HAP-1 (cell line): ENCODE results near the gene RNFT2.

Source experiments
- DNase-seq, 2 experiments: peaks; one replicate each; pipeline ENCODE4 v3.0.0-alpha.2; 2016 to 2020; ENCODE audit warnings: low spot score in 2 of 2
- H3K27me3 ChIP-seq: fragments of 250-450 bp; sonication (Bioruptor Pico); 2 replicates; pipeline ENCODE4 v1.5.1; 2020; ENCODE audit warnings: low read depth, mild to moderate bottlenecking, moderate library complexity
- H3K36me3 ChIP-seq: fragments of 250-450 bp; sonication (Bioruptor Pico); replicated peaks from 2 replicates; pipeline ENCODE4 v1.5.1; 2020; ENCODE audit warnings: mild to moderate bottlenecking
- H3K4me1 ChIP-seq: fragments of 250-450 bp; sonication (Bioruptor Pico); 2 replicates; pipeline ENCODE4 v1.5.1; 2020; ENCODE audit warnings: mild to moderate bottlenecking
- H3K4me3 ChIP-seq: fragments of 250-450 bp; sonication (Bioruptor Pico); 2 replicates; pipeline ENCODE4 v1.5.1; 2020; ENCODE audit warnings: mild to moderate bottlenecking, moderate library complexity
- H3K9me3 ChIP-seq: fragments of 250-450 bp; sonication (Bioruptor Pico); 2 replicates; pipeline ENCODE4 v1.5.1; 2020; ENCODE audit warnings: mild to moderate bottlenecking, moderate library complexity
- in situ Hi-C: fragments of 300-500 bp; cut with MboI; formaldehyde crosslinking; loops from 3 replicates; pipeline ENCODE4 v1.14.3; 2020; ENCODE audit warnings: low sequenced_read_pairs, inconsistent platforms, mixed read lengths

RNFT2 gene, protein sequence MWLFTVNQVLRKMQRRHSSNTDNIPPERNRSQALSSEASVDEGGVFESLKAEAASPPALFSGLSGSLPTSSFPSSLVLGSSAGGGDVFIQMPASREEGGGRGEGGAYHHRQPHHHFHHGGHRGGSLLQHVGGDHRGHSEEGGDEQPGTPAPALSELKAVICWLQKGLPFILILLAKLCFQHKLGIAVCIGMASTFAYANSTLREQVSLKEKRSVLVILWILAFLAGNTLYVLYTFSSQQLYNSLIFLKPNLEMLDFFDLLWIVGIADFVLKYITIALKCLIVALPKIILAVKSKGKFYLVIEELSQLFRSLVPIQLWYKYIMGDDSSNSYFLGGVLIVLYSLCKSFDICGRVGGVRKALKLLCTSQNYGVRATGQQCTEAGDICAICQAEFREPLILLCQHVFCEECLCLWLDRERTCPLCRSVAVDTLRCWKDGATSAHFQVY

DNA sequence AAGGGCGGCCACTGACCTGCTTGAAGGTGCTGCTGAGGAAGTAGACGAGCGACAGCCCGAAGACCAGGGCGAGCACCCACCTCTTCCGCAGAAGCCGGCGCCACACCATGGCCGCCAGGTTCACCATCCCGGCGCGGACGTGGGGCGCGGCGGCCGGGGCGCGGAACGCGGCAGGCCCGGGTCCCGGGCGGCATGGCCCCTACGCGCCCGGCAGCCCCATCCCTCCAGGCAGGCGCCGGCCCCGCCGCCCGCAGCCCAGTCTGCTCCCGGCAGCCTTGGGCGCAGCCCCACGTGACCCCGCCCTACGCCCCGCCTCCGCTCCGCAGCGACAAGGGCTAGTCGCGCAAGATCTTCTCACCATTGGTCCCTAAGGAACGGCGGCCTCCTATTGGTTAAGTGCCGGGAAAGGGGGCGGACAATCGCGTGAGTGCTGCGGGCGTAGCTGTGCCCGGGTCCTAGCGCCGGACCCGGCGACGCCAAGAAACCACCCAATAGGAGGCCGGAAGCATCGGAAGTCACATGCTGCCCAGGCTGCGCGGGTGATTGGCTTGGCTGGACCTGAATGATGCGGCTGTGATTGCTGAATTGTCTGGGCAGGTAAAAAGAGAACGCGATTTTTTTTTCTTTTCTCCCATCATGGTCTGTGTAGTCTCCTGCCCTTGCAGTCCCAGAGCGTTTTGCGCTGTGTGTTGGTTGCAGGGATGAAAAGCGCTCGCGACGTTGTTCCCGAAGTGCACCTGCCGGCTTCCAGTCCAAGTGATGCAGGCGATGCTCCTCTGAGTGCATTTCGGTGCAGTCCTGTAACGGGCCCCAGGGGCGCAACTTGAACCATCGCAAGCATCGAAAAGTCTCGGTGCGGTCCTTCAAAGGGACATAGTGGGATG is at the start of gene RNFT2, which contains the start of gene SPRING1:
TSS of gene RNFT2 (plus strand) at position 542 of the 884 bp plus-strand sequence. CDS start 2,183 bp downstream, outside the sequence.
TSS of gene SPRING1 (minus strand) at position 296 of the 884 bp plus-strand sequence. CDS start at position 127, 169 bp downstream.
- H3K9me3 ChIP-seq: no peaks in the 10 kb centered on the region
- H3K4me1 ChIP-seq: peaks cover 5% of the 10 kb centered on the region
- in situ Hi-C loops: no loop called here
- H3K4me3 ChIP-seq: peak within 1 kb of the TSS; percentile 78
- H3K27me3 ChIP-seq: no peaks in the 10 kb centered on the region
- peaks cover 20% of the 10 kb centered on the region for H3K36me3 ChIP-seq
- peak; percentile 98 to 100 for DNase-seq

DNA sequence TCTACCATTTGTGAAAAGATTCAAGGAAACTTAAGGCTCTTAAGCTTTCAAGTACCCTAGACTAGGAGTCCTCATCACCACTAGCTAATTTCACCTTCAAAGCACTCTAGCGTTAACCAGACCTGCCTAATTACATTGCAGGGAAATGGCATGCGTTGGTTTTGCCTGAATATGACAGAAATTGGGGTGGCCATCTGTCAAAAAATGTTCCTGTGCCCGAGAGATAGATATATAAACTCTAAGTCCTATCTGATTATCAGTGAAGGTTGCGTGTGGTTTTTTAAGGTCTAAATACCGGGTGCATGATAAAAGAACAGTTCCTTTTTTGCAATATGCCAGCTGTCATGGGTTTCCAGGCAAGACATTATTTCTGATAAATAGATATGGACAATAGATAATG is 48.6 kb upstream of the RNFT2 start:
- peaks cover 13% of the 10 kb centered on the region for H3K4me1 ChIP-seq
- in situ Hi-C loops: no loop called here
- DNase-seq: no peak
- H3K27me3 ChIP-seq: no peaks in the 10 kb centered on the region
- no peak overlapping the region for H3K4me3 ChIP-seq
- no peaks in the 10 kb centered on the region for H3K9me3 ChIP-seq
- no peaks in the 10 kb centered on the region for H3K36me3 ChIP-seq

DNA sequence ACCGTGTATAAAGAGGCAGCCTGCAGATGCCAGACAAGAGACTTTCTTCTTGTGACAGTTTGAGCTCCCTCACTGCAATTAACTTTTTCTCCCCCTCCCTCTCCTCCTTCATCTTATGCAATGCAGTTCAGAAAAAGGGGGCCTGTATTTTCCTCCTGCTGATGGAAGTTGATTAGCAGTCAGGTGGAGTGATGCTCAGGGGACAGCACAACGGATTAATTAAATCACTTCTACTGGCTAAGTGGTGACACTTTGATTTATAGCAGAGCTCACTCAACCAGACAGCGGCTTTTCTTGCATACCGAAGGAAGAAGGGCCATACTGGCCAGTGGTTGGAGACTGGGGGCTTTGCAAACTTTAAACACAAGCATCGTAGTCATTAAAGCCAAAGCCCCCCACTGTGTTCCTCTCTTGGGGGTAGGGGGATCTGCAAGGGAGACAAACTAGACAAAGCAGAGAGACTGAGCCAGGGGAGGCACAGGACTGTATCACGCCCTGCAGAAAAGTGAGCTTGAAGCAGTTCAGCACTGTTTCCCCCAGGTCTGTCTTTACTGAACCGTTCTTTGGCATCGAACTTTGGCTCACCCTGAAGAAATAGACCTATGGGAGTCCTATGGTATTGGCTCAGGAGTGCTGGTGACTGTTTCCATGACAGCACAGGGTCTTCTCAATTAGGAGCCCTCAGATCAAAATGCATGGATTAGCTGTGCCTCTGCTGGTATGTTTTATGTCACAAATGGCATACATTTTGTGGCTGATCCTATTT is 48.0 kb upstream of the RNFT2 start:
- H3K4me3 ChIP-seq: no peak overlapping the region
- peaks cover 13% of the 10 kb centered on the region for H3K4me1 ChIP-seq

DNA sequence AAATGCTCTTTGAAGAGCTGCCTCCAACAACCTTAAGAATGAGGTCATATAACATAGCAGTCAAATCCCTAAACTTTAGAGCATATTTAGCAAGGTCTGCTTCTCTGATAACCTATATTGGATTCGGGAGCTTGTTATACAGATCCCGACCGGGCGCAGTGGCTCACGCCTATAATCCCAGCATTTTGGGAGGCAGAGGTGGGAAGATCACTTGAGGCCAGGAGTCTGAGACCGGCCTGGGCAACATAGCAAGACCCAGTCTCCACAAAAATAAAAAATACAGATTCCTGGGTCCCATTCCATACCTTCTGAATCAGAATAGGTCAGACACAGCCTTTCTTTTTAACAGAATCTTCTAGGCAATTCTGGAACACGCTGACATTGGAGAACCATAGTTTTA is 46.9 kb upstream of the RNFT2 start:
- Histone ChIP-seq H3K4me1 (peaks cover 13% of the 10 kb centered on the region), H3K36me3 (no peaks in the 10 kb centered on the region), H3K4me3 (no peak overlapping the region), H3K9me3 (no peaks in the 10 kb centered on the region), H3K27me3 (no peaks in the 10 kb centered on the region)
- DNase-seq: no peak
- in situ Hi-C loops: no loop called here

More for the DNA sequence above, 48.0 kb upstream of the RNFT2 start:
- no peak for DNase-seq
- in situ Hi-C loops: no loop called here
- no peaks in the 10 kb centered on the region for H3K36me3 ChIP-seq
- H3K9me3 ChIP-seq: no peaks in the 10 kb centered on the region
- no peaks in the 10 kb centered on the region for H3K27me3 ChIP-seq

- no peak for DNase-seq
- Histone ChIP-seq H3K27me3 (no peaks in the 10 kb centered on the region), H3K36me3 (no peaks in the 10 kb centered on the region), H3K9me3 (no peaks in the 10 kb centered on the region), H3K4me3 (no peak overlapping the region), H3K4me1 (peaks cover 13% of the 10 kb centered on the region)
- in situ Hi-C loops: no loop called here
These were observed 46.5 kb upstream of the RNFT2 start for GRCh38 chr12:116691636-116692035.

- H3K9me3 ChIP-seq: no peaks in the 10 kb centered on the region
- H3K4me3 ChIP-seq: no peak overlapping the region
- no peaks in the 10 kb centered on the region for H3K36me3 ChIP-seq
- no peak for DNase-seq
- H3K4me1 ChIP-seq: peaks cover 13% of the 10 kb centered on the region
- in situ Hi-C loops: no loop called here
- no peaks in the 10 kb centered on the region for H3K27me3 ChIP-seq
These were observed 45.5 kb upstream of the RNFT2 start for GRCh38 chr12:116692605-116693004.

DNA sequence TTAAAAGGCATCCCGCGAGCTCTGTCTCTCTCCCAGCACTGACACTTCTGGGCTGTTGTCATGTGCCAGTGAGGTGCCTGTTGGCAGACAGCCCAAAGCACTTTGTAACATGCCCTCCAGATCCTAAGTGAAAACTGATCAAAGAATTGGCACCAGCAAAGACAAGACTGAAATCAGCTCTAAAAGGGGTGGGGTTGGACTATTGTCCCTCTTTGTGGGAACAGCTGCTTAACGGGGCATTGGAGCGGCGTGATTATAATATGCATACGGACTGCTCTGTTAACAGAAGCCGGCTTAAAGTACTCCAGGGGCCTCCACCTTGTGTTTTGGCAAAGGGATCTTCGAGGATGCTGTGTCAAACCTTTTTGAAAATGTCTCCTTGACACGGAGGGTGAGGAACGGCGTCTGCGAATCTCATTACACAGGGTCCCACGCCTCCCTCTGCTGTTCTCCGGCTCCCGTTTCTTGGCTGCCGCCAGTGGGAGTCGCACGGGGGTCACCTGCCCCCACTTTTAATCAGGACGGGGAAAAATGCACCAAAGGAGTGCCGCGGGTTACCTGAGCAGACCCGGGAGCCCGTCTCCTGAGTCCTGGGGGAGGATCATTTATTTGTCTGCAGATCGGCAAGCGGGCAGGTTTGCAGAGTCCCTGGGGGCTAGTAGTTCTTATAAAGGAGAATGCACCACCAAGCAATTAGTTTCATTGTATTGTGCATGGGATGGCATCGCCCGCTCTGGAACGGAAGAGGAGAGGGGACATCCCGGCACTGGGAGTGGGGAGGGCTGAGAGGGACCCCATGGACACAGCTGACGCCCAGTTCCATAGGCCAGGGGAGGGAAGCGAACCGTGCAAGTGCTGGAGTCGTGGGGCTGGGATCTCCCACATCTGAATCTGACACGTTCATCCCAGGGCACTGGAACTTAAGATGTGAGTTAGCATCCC is 44.6 kb upstream of the RNFT2 start:
- H3K9me3 ChIP-seq: no peaks in the 10 kb centered on the region
- peaks cover 13% of the 10 kb centered on the region for H3K4me1 ChIP-seq
- in situ Hi-C loops: no loop called here
- 0 out of 2 replicates have a peak overlapping the region, but pooled peaks have one; percentile 0 for H3K4me3 ChIP-seq
- peak; percentile 58 to 69 for DNase-seq
- no peaks in the 10 kb centered on the region for H3K27me3 ChIP-seq
- no peaks in the 10 kb centered on the region for H3K36me3 ChIP-seq

- in situ Hi-C loops: no loop called here
- DNase-seq: no peak
- H3K4me3 ChIP-seq: no peak overlapping the region
These were observed 43.3 kb upstream of the RNFT2 start for GRCh38 chr12:116694653-116695463.

DNA sequence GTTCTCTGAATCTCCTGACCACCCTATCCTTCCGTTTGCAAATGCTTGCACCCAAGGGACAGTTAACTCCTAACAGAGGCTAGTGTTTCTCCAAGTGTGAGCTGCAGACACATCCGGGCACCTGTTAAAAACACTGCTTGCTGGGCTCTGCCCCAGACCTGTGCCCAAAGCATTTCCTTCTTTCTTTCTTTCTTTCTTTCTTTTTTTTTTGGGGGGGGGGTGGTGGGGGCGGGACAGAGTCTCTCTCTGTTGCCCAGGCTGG is 42.7 kb upstream of the RNFT2 start:
- Histone ChIP-seq H3K9me3 (no peaks in the 10 kb centered on the region), H3K27me3 (no peaks in the 10 kb centered on the region), H3K4me1 (peaks cover 13% of the 10 kb centered on the region), H3K36me3 (no peaks in the 10 kb centered on the region), H3K4me3 (no peak overlapping the region)
- in situ Hi-C loops: no loop called here
- no peak for DNase-seq

More at GRCh38 chr12:116694653-116695463, 43.3 kb upstream of the RNFT2 start:
- no peaks in the 10 kb centered on the region for H3K27me3 ChIP-seq
- H3K9me3 ChIP-seq: no peaks in the 10 kb centered on the region
- no peaks in the 10 kb centered on the region for H3K36me3 ChIP-seq
- H3K4me1 ChIP-seq: peaks cover 13% of the 10 kb centered on the region

- Histone ChIP-seq H3K4me3 (no peak overlapping the region), H3K27me3 (no peaks in the 10 kb centered on the region), H3K4me1 (peaks cover 13% of the 10 kb centered on the region), H3K9me3 (no peaks in the 10 kb centered on the region), H3K36me3 (no peaks in the 10 kb centered on the region)
- in situ Hi-C loops: no loop called here
- peak in 1 of 2 experiments; percentile 64 for DNase-seq
These were observed 40.8 kb upstream of the RNFT2 start for GRCh38 chr12:116697305-116697704.

GRCh38 chr12:116697716-116698115 is 40.4 kb upstream of the RNFT2 start:
- Histone ChIP-seq H3K27me3 (no peaks in the 10 kb centered on the region), H3K9me3 (no peaks in the 10 kb centered on the region), H3K4me3 (no peak overlapping the region), H3K4me1 (peaks cover 13% of the 10 kb centered on the region), H3K36me3 (no peaks in the 10 kb centered on the region)
- in situ Hi-C loops: no loop called here
- no peak for DNase-seq

- H3K27me3 ChIP-seq: no peaks in the 10 kb centered on the region
- peaks cover 10% of the 10 kb centered on the region for H3K4me1 ChIP-seq
- H3K9me3 ChIP-seq: no peaks in the 10 kb centered on the region
- no peak for DNase-seq
- in situ Hi-C loops: no loop called here
- H3K36me3 ChIP-seq: no peaks in the 10 kb centered on the region
- no peak overlapping the region for H3K4me3 ChIP-seq
These were observed 40.0 kb upstream of the RNFT2 start for GRCh38 chr12:116698116-116698515.
